HEK293 (cell line): ENCODE results near the gene IRF1.

Source experiments
- BCL11A ChIP-seq: fragments of 450-650 bp; formaldehyde crosslinking; IDR thresholded peaks from 2 replicates; pipeline ENCODE4 v1.5.1; 2016; ENCODE audit warnings: low read depth, missing biosample characterization, missing genetic modification characterization
- ELK4 ChIP-seq: IDR thresholded peaks from 2 replicates; pipeline ENCODE4 v1.6.1; 2011; ENCODE audit warnings: mild to moderate bottlenecking, low read depth, low read length, borderline replicate concordance
- IKZF3 ChIP-seq: fragments of 450-650 bp; IDR thresholded peaks from 2 replicates; pipeline ENCODE4 v1.5.0; 2018; ENCODE audit warnings: missing biosample characterization, mild to moderate bottlenecking, missing genetic modification characterization, moderate library complexity
- KLF16 ChIP-seq: fragments of 450-650 bp; formaldehyde crosslinking; IDR thresholded peaks from 2 replicates; pipeline ENCODE4 v1.5.1; 2017; ENCODE audit warnings: missing biosample characterization, missing genetic modification characterization
- MZF1 ChIP-seq: fragments of 450-650 bp; formaldehyde crosslinking; IDR thresholded peaks from 2 replicates; pipeline ENCODE4 v1.5.1; 2017; ENCODE audit warnings: missing biosample characterization, missing genetic modification characterization, borderline replicate concordance
- RBAK ChIP-seq: fragments of 450-650 bp; formaldehyde crosslinking; IDR thresholded peaks from 2 replicates; pipeline ENCODE4 v1.5.1; 2016; ENCODE audit warnings: missing biosample characterization, missing genetic modification characterization
- ZBTB10 ChIP-seq: fragments of 450-650 bp; formaldehyde crosslinking; IDR thresholded peaks from 2 replicates; pipeline ENCODE4 v1.5.1; 2016; ENCODE audit warnings: missing biosample characterization, missing genetic modification characterization
- ZBTB20 ChIP-seq: fragments of 450-650 bp; formaldehyde crosslinking; IDR thresholded peaks from 2 replicates; pipeline ENCODE4 v1.5.1; 2016; ENCODE audit warnings: missing biosample characterization, missing genetic modification characterization
- ZBTB21 ChIP-seq: fragments of 450-650 bp; formaldehyde crosslinking; IDR thresholded peaks from 2 replicates; pipeline ENCODE4 v1.5.1; 2017; ENCODE audit warnings: missing biosample characterization, missing genetic modification characterization
- ZFHX2 ChIP-seq: fragments of 450-650 bp; formaldehyde crosslinking; conservative IDR thresholded peaks from 2 replicates; pipeline ENCODE4 v1.5.1; 2016; ENCODE audit warnings: missing biosample characterization, missing genetic modification characterization
- ZFP69B ChIP-seq: fragments of 450-650 bp; formaldehyde crosslinking; IDR thresholded peaks from 2 replicates; pipeline ENCODE4 v1.5.1; 2016; ENCODE audit warnings: missing biosample characterization, missing genetic modification characterization
- ZIC2 ChIP-seq: fragments of 450-650 bp; formaldehyde crosslinking; IDR thresholded peaks from 2 replicates; pipeline ENCODE4 v1.5.1; 2016; ENCODE audit warnings: missing biosample characterization, missing genetic modification characterization
- ZNF10 ChIP-seq: fragments of 450-650 bp; formaldehyde crosslinking; IDR thresholded peaks from 2 replicates; pipeline ENCODE4 v1.5.1; 2017; ENCODE audit warnings: missing biosample characterization, missing genetic modification characterization
- ZNF155 ChIP-seq: fragments of 450-650 bp; formaldehyde crosslinking; IDR thresholded peaks from 2 replicates; pipeline ENCODE4 v1.5.1; 2016; ENCODE audit warnings: missing biosample characterization, missing genetic modification characterization
- ZNF184 ChIP-seq: fragments of 450-650 bp; IDR thresholded peaks from 2 replicates; pipeline ENCODE4 v1.5.1; 2018; ENCODE audit warnings: missing biosample characterization, mild to moderate bottlenecking, missing genetic modification characterization
- ZNF19 ChIP-seq: fragments of 450-650 bp; formaldehyde crosslinking; IDR thresholded peaks from 2 replicates; pipeline ENCODE4; 2016; ENCODE audit warnings: missing biosample characterization, missing genetic modification characterization, low read depth
- ZNF248 ChIP-seq: fragments of 450-650 bp; formaldehyde crosslinking; IDR thresholded peaks from 2 replicates; pipeline ENCODE4 v1.5.1; 2017; ENCODE audit warnings: missing biosample characterization, missing genetic modification characterization
- ZNF335 ChIP-seq: fragments of 450-650 bp; formaldehyde crosslinking; conservative IDR thresholded peaks from 2 replicates; pipeline ENCODE4 v1.5.1; 2016; ENCODE audit warnings: missing biosample characterization, missing genetic modification characterization
- ZNF398 ChIP-seq: fragments of 450-650 bp; formaldehyde crosslinking; IDR thresholded peaks from 2 replicates; pipeline ENCODE4 v1.5.1; 2017; ENCODE audit warnings: missing biosample characterization, missing genetic modification characterization
- ZNF404 ChIP-seq: fragments of 450-650 bp; formaldehyde crosslinking; IDR thresholded peaks from 2 replicates; pipeline ENCODE4 v1.5.1; 2017; ENCODE audit warnings: missing biosample characterization, missing genetic modification characterization
- ZNF510 ChIP-seq: fragments of 450-650 bp; formaldehyde crosslinking; IDR thresholded peaks from 2 replicates; pipeline ENCODE4 v1.5.1; 2018; ENCODE audit warnings: mild to moderate bottlenecking, missing genetic modification characterization, missing biosample characterization; ENCODE audit not compliant: insufficient replicate concordance
- ZNF518A ChIP-seq: fragments of 450-650 bp; formaldehyde crosslinking; conservative IDR thresholded peaks from 2 replicates; pipeline ENCODE4 v1.5.1; 2016; ENCODE audit warnings: low read depth, missing biosample characterization, missing genetic modification characterization
- ZNF558 ChIP-seq: fragments of 450-650 bp; formaldehyde crosslinking; IDR thresholded peaks from 2 replicates; pipeline ENCODE4 v1.5.1; 2016; ENCODE audit warnings: missing biosample characterization, missing genetic modification characterization
- ZNF629 ChIP-seq: fragments of 450-650 bp; formaldehyde crosslinking; IDR thresholded peaks from 2 replicates; pipeline ENCODE4 v1.5.1; 2017; ENCODE audit warnings: missing biosample characterization, missing genetic modification characterization
- ZNF660 ChIP-seq: fragments of 450-650 bp; IDR thresholded peaks from 2 replicates; pipeline ENCODE4 v1.5.1; 2018; ENCODE audit warnings: missing biosample characterization, mild to moderate bottlenecking, missing genetic modification characterization
- ZNF791 ChIP-seq: fragments of 450-650 bp; formaldehyde crosslinking; IDR thresholded peaks from 2 replicates; pipeline ENCODE4 v1.5.1; 2016; ENCODE audit warnings: missing biosample characterization, missing genetic modification characterization
- ZSCAN16 ChIP-seq: fragments of 450-650 bp; formaldehyde crosslinking; IDR thresholded peaks from 2 replicates; pipeline ENCODE4 v1.5.1; 2016; ENCODE audit warnings: missing biosample characterization, missing genetic modification characterization
- ZSCAN23 ChIP-seq: fragments of 450-650 bp; formaldehyde crosslinking; IDR thresholded peaks from 2 replicates; pipeline ENCODE4 v1.5.1; 2016; ENCODE audit warnings: missing biosample characterization, missing genetic modification characterization

Gene IRF1

GRCh38 chr5:132459031-132459982 is 31.3 kb downstream of the IRF1 start (continued):
- TF ChIP-seq ZNF398 (peak; percentile 87), ZBTB21 (tag by site-specific recombination) (peak; percentile 86), ZNF335 (tag by site-specific recombination) (peak; percentile 54; the same call in 1 of the 2 replicates), BCL11A (no peak), ZNF558 (tag by site-specific recombination) (peak; percentile 52; the same call in 1 of the 2 replicates), ZBTB10 (tag by site-specific recombination) (peak; percentile 73; the same call in 1 of the 2 replicates), ZNF660 (tag by site-specific recombination) (peak; percentile 69), ZNF518A (tag by site-specific recombination) (0 out of 2 replicates have a peak, but pooled peaks have one; percentile 61), ZNF791 (peak; percentile 53; the same call in 1 of the 2 replicates), ZNF10 (tag by site-specific recombination) (no peak), ZSCAN16 (tag by site-specific recombination) (no peak), ZNF248 (tag by site-specific recombination) (no peak), ZNF404 (tag by site-specific recombination) (0 out of 2 replicates have a peak, but pooled peaks have one; percentile 7), ZNF19 (no peak), ZNF155 (tag by site-specific recombination) (0 out of 2 replicates have a peak, but pooled peaks have one; percentile 59), MZF1 (tag by site-specific recombination) (peak; percentile 75; the same call in 1 of the 2 replicates), ZSCAN23 (tag by site-specific recombination) (peak; percentile 79), ZFHX2 (tag by site-specific recombination) (0 out of 2 replicates have a peak, but pooled peaks have one; percentile 23), ZNF184 (tag by site-specific recombination) (0 out of 2 replicates have a peak, but pooled peaks have one; percentile 64), ELK4 (no peak), ZIC2 (tag by site-specific recombination) (peak; percentile 91), ZFP69B (peak; percentile 75; the same call in 1 of the 2 replicates), RBAK (tag by site-specific recombination) (0 out of 2 replicates have a peak, but pooled peaks have one; percentile 33), KLF16 (tag by site-specific recombination) (peak; percentile 54), ZBTB20 (tag by site-specific recombination) (0 out of 2 replicates have a peak, but pooled peaks have one; percentile 15), IKZF3 (tag by site-specific recombination) (peak; percentile 39; the same call in 1 of the 2 replicates), ZNF629 (tag by site-specific recombination) (peak; percentile 36; the same call in 1 of the 2 replicates), ZNF510 (tag by site-specific recombination) (no peak)
